ENCODE results near the gene SPEM3. TPM values are rescaled to one million over a fixed set of nuclear protein-coding genes. Genes with fewer than 3 reads are reported as not detected.
"Not testable (repeated sequence)": the region's sequence is repeated elsewhere in the genome, so short reads cannot be mapped to it uniquely, and the experiment has no call there.

SPEM3 gene
- polyA plus RNA-seq, 4 donors, result not detected

GRCh38 chr17:7468290-7468689 lies 39.6 kb downstream of the SPEM3 start:
- DNase-seq (ENCODE audit: low read depth in 4 of 4, low spot score in 2 of 4), result no peak

- DNase-seq (ENCODE audit: low read depth in 4 of 4, low spot score in 2 of 4), result no peak
Measured at GRCh38 chr17:7468804-7469389, 40.2 kb downstream of the SPEM3 start.

GRCh38 chr17:7469843-7470242 lies 41.2 kb downstream of the SPEM3 start:
- not testable (repeated sequence) for DNase-seq (ENCODE audit: low read depth in 4 of 4, low spot score in 2 of 4)

- DNase-seq (ENCODE audit: low read depth in 4 of 4, low spot score in 2 of 4), result not testable (repeated sequence)
Measured at GRCh38 chr17:7470457-7470973, 41.9 kb downstream of the SPEM3 start.

- no peak for DNase-seq (ENCODE audit: low read depth in 4 of 4, low spot score in 2 of 4)
Measured at GRCh38 chr17:7471729-7472128, 43.1 kb downstream of the SPEM3 start.

GRCh38 chr17:7474767-7475166 lies 46.1 kb downstream of the SPEM3 start:
- not testable (repeated sequence) for DNase-seq (ENCODE audit: low read depth in 4 of 4, low spot score in 2 of 4)

GRCh38 chr17:7475764-7476422 lies 47.2 kb downstream of the SPEM3 start:
- no peak for DNase-seq (ENCODE audit: low read depth in 4 of 4, low spot score in 2 of 4)

GRCh38 chr17:7476494-7476893 lies 47.8 kb downstream of the SPEM3 start:
- DNase-seq (ENCODE audit: low read depth in 4 of 4, low spot score in 2 of 4), result no peak

- no peak for DNase-seq (ENCODE audit: low read depth in 4 of 4, low spot score in 2 of 4)
Measured at GRCh38 chr17:7476951-7477350, 48.3 kb downstream of the SPEM3 start.

GRCh38 chr17:7477392-7478275 lies 49.0 kb downstream of the SPEM3 start:
- DNase-seq (ENCODE audit: low read depth in 4 of 4, low spot score in 2 of 4), result peak in 1 of 4 donors; percentile 32

- DNase-seq (ENCODE audit: low read depth in 4 of 4, low spot score in 2 of 4), result no peak
Measured at GRCh38 chr17:7478276-7479212, 49.9 kb downstream of the SPEM3 start.

GRCh38 chr17:7479213-7480088 lies 50.8 kb downstream of the SPEM3 start, which contains the start of gene ZBTB4:
Gene ZBTB4 (minus strand): TSS chr17:7479631. CDS start chr17:7466801, 12,830 bp downstream.
- DNase-seq (ENCODE audit: low read depth in 4 of 4, low spot score in 2 of 4), result peak in 1 of 4 donors; percentile 47

- no peak for DNase-seq (ENCODE audit: low read depth in 4 of 4, low spot score in 2 of 4)
Measured at GRCh38 chr17:7480089-7480384, 51.4 kb downstream of the SPEM3 start.

GRCh38 chr17:7481275-7481674 lies 52.6 kb downstream of the SPEM3 start, which contains the start of gene SLC35G6:
Gene SLC35G6 (plus strand): TSS chr17:7481446. CDS start chr17:7481517, 71 bp downstream.
- DNase-seq (ENCODE audit: low read depth in 4 of 4, low spot score in 2 of 4), result not testable (repeated sequence)

GRCh38 chr17:7481842-7482741 lies 53.4 kb downstream of the SPEM3 start:
- DNase-seq (ENCODE audit: low read depth in 4 of 4, low spot score in 2 of 4), result not testable (repeated sequence)

Data from left renal cortex interstitium (tissue), 4 donors.